CD14-positive monocyte (primary cell): ENCODE measurements around the gene THSD7B. TPM values are rescaled to one million over a fixed set of nuclear protein-coding genes. Genes with fewer than 3 reads are reported as not detected.

Source experiments
- DNase-seq, 3 donors: peaks; one replicate each; pipeline ENCODE4 v3.0.0-alpha.2; 2011 to 2022
- H2AFZ ChIP-seq: 2 replicates; pipeline ENCODE4 v1.6.0; 2012; ENCODE audit warnings: mild to moderate bottlenecking, low read depth, low read length, inconsistent platforms; ENCODE audit not compliant: insufficient read depth, poor library complexity, severe bottlenecking
- H3K27ac ChIP-seq, 2 donors: 1 replicate in 1 of 2; 2 replicates in 1 of 2; pipeline ENCODE4 v1.5.1; 2012 to 2013; ENCODE audit warnings: low read length in 2 of 2, control low read depth in 1 of 2, inconsistent platforms in 1 of 2, low read depth in 1 of 2, mild to moderate bottlenecking in 1 of 2
- H3K27me3 ChIP-seq, 2 donors: one replicate each; pipeline versions ENCODE4 v1.6.0 to v1.6.1; 2011 to 2013; ENCODE audit warnings: low read length in 2 of 2; ENCODE audit not compliant: control insufficient read depth in 2 of 2, insufficient read depth in 2 of 2
- H3K36me3 ChIP-seq, 2 donors: replicated peaks in 1 of 2; 1 replicate in 1 of 2; 2 replicates in 1 of 2; pipeline versions ENCODE4 v1.5.1 to v1.6.1; 2012 to 2013; ENCODE audit warnings: low read length in 2 of 2, control low read depth in 1 of 2, inconsistent platforms in 1 of 2, mild to moderate bottlenecking in 1 of 2; ENCODE audit not compliant: insufficient read depth in 2 of 2, control insufficient read depth in 1 of 2
- H3K4me1 ChIP-seq, 2 donors: 1 replicate in 1 of 2; 2 replicates in 1 of 2; pipeline versions ENCODE4 v1.5.1 to v1.6.1; 2012 to 2013; ENCODE audit warnings: low read length in 2 of 2, control low read depth in 1 of 2, inconsistent platforms in 1 of 2, mild to moderate bottlenecking in 1 of 2, moderate library complexity in 1 of 2; ENCODE audit not compliant: insufficient read depth in 2 of 2, control insufficient read depth in 1 of 2
- H3K4me2 ChIP-seq: replicated peaks from 2 replicates; pipeline ENCODE3; 2012; ENCODE audit warnings: low read length, moderate library complexity, mild to moderate bottlenecking; ENCODE audit not compliant: poor library complexity, severe bottlenecking; ENCODE audit errors: extremely low read depth
- H3K4me3 ChIP-seq, 3 experiments: fragments of 200-600 bp in 1 of 3; sonication (generic) in 1 of 3; replicated peaks in 1 of 3; 1 replicate in 2 of 3; 2 replicates in 1 of 3; pipeline ENCODE4 v1.5.1; 2011 to 2013; ENCODE audit warnings: low read length in 3 of 3, mild to moderate bottlenecking in 3 of 3, control low read depth in 2 of 3, low read depth in 2 of 3, inconsistent platforms in 1 of 3, moderate library complexity in 1 of 3
- H3K79me2 ChIP-seq: 2 replicates; pipeline ENCODE4 v1.6.0; 2012; ENCODE audit warnings: mild to moderate bottlenecking, control low read depth, inconsistent platforms, low read length, moderate library complexity; ENCODE audit not compliant: insufficient read depth
- H3K9ac ChIP-seq: 2 replicates; pipeline ENCODE4 v1.6.0; 2017; ENCODE audit warnings: low read length, mild to moderate bottlenecking; ENCODE audit not compliant: insufficient read depth, poor library complexity, severe bottlenecking
- H3K9me3 ChIP-seq, 2 donors: replicated peaks in 1 of 2; 1 replicate in 1 of 2; 2 replicates in 1 of 2; pipeline versions ENCODE4 v1.5.1 to v1.6.1; 2012 to 2013; ENCODE audit warnings: low read length in 2 of 2, control low read depth in 1 of 2; ENCODE audit not compliant: control insufficient read depth in 1 of 2, insufficient read depth in 1 of 2
- H4K20me1 ChIP-seq: 2 replicates; pipeline ENCODE4 v1.6.0; 2012; ENCODE audit warnings: mild to moderate bottlenecking, low read length, control low read depth, moderate library complexity; ENCODE audit not compliant: insufficient read depth
- H3K27ac Mint-ChIP-seq, 7 donors: one replicate each; pipeline ENCODE4 v1.8.0; 2020; ENCODE audit warnings: mild to moderate bottlenecking in 7 of 7, mixed read lengths in 7 of 7, moderate library complexity in 6 of 7, inconsistent platforms in 2 of 7
- H3K27me3 Mint-ChIP-seq, 3 donors: one replicate each; pipeline ENCODE4 v1.8.0; 2021 to 2022; ENCODE audit warnings: low read depth in 3 of 3, mild to moderate bottlenecking in 3 of 3, mixed read lengths in 3 of 3, moderate library complexity in 3 of 3, inconsistent platforms in 1 of 3
- H3K36me3 Mint-ChIP-seq, 2 donors: one replicate each; pipeline ENCODE4 v1.8.0; 2020; ENCODE audit warnings: mixed read lengths in 2 of 2, inconsistent platforms in 1 of 2, mild to moderate bottlenecking in 1 of 2
- H3K4me1 Mint-ChIP-seq: one replicate; pipeline ENCODE4 v1.8.0; 2020; ENCODE audit warnings: mild to moderate bottlenecking, mixed read lengths
- H3K4me3 Mint-ChIP-seq, 2 donors: one replicate each; pipeline ENCODE4 v1.8.0; 2020; ENCODE audit warnings: mild to moderate bottlenecking in 2 of 2, mixed read lengths in 2 of 2, moderate library complexity in 1 of 2
- H3K9me3 Mint-ChIP-seq, 7 donors: one replicate each; pipeline ENCODE4 v1.8.0; 2020 to 2022; ENCODE audit warnings: mixed read lengths in 7 of 7, mild to moderate bottlenecking in 6 of 7, moderate library complexity in 6 of 7, inconsistent platforms in 2 of 7
- CTCF ChIP-seq: fragments of 200-600 bp; IDR thresholded peaks from one replicate; pipeline ENCODE4 v1.8.0; 2022; ENCODE audit warnings: antibody characterized with exemption, mild to moderate bottlenecking
- WGBS: methylation state at CpG from one replicate; pipeline ENCODE4 v1.1.5; 2013; ENCODE audit warnings: missing lambda C conversion rate; ENCODE audit not compliant: insufficient coverage; 5-methylcytosine and 5-hydroxymethylcytosine counted together
- intact Hi-C, 2 donors: fragments of 100-400 bp; cut with micrococcal nuclease; formaldehyde crosslinking; loops; one replicate each; pipeline versions ENCODE4 v1.15.0 to v1.15.1; 2023
- polyA plus RNA-seq, 3 donors: library from polyadenylated mRNA; depleted of rRNA in 1 of 3; unstranded in 2 of 3; stranded (reverse) in 1 of 3; fragments of 300-500 nt in 2 of 3; fragments of >200 nt in 1 of 3; fragmentation: Illumina TruSeq in 2 of 3; gene quantifications; 1 replicate in 2 of 3; 2 replicates in 1 of 3; pipeline ENCODE4 v1.2.3, GENCODE V29; 2012 to 2021

Gene THSD7B
- polyA plus RNA-seq, 3 donors = not detected

DNA sequence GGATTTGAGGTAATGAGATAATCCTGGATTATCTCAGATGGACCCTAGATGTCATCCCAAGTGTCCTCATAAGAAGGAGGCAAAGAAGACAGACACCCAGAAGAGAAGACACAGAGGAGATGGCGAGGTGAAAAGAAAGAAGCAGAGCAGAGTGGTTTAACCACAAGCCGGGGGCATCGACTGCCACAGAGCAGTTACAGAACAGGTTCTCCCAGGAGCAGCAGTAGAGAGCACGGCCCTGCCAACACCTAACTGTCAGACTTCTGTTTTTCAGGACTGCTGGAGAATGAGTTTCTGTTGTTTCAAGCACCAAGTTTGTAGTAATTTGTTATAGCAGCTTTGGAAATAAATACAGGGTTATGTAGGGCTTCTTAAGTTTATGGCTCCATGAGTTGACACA, 437.0 kb downstream of the THSD7B start:
- no peaks in the 10 kb centered on the region for H3K4me1 ChIP-seq
- H3K9me3 Mint-ChIP-seq = peaks cover 0 to 2% (median 0%) of the 10 kb centered on the region in 7 donors
- no peak for TF ChIP-seq CTCF
- intact Hi-C loops = no loop called here
- no peak overlapping the region for H3K27ac ChIP-seq
- no peaks in the 10 kb centered on the region for H4K20me1 ChIP-seq
- H3K27me3 ChIP-seq = peaks cover 0 to 3% of the 10 kb centered on the region in 2 donors
- no peak overlapping the region for H3K4me3 Mint-ChIP-seq
- H2AFZ ChIP-seq = no peak overlapping the region
- no peak overlapping the region for H3K9ac ChIP-seq
- H3K4me1 Mint-ChIP-seq = no peaks in the 10 kb centered on the region
- H3K4me2 ChIP-seq = no peak overlapping the region
- DNase-seq = no peak
- no peak overlapping the region for H3K4me3 ChIP-seq
- H3K27me3 Mint-ChIP-seq = peaks cover 0 to 2% (median 0%) of the 10 kb centered on the region in 3 donors
- H3K79me2 ChIP-seq = no peaks in the 10 kb centered on the region
- H3K36me3 Mint-ChIP-seq = no peaks in the 10 kb centered on the region
- no peaks in the 10 kb centered on the region for H3K9me3 ChIP-seq
- no peak overlapping the region for H3K27ac Mint-ChIP-seq
- 69% methylated on average over 3 of the region's 4 CpGs for WGBS
- H3K36me3 ChIP-seq = no peaks in the 10 kb centered on the region

GRCh38 chr2:137205324-137205723, 440.0 kb downstream of the THSD7B start:
- no CpG with 5 or more reads among the region's 3 CpGs for WGBS
- H3K4me2 ChIP-seq = no peak overlapping the region
- no peaks in the 10 kb centered on the region for H3K9me3 ChIP-seq
- H3K27me3 ChIP-seq = peaks cover 0 to 3% of the 10 kb centered on the region in 2 donors
- TF ChIP-seq CTCF = no peak
- Mint-ChIP-seq H3K4me1 (no peaks in the 10 kb centered on the region), H3K27ac (no peak overlapping the region), H3K9me3 (peaks cover 0 to 2% (median 0%) of the 10 kb centered on the region in 7 donors), H3K4me3 (no peak overlapping the region), H3K36me3 (no peaks in the 10 kb centered on the region), H3K27me3 (peaks cover 0 to 2% (median 1%) of the 10 kb centered on the region in 3 donors)
- H3K9ac ChIP-seq = no peak overlapping the region
- intact Hi-C loops = no loop called here
- H3K27ac ChIP-seq = no peak overlapping the region
- H3K4me1 ChIP-seq = no peaks in the 10 kb centered on the region
- no peaks in the 10 kb centered on the region for H3K79me2 ChIP-seq
- no peak overlapping the region for H2AFZ ChIP-seq
- H4K20me1 ChIP-seq = no peaks in the 10 kb centered on the region
- H3K4me3 ChIP-seq = no peak overlapping the region
- DNase-seq = no peak
- no peaks in the 10 kb centered on the region for H3K36me3 ChIP-seq
